Endothelial cell of umbilical vein (primary cell): Measurements from ENCODE around the gene SPACA6. TPM values are rescaled to one million over a fixed set of nuclear protein-coding genes. Genes with fewer than 3 reads are reported as not detected.

ENCODE experiments used
- BruUV-seq: library from RNA; stranded (reverse); fragments of 400-500 nt; replicated peaks from 2 replicates; lab custom pipeline; 2021; lab: Mats Ljungman, UMichigan
- CTCF ChIA-PET: fragments of 300-600, 350-600 bp; sonication (Branson Sonifier 250); formaldehyde crosslinking; loops from one replicate; lab custom pipeline; 2021; ENCODE audit warnings: antibody characterized with exemption, inconsistent platforms; lab: Charles Lee
- POLR2A ChIA-PET: fragments of 300-600, 350-600 bp; sonication (Branson Sonifier 250); formaldehyde crosslinking; loops from one replicate; lab custom pipeline; 2021; ENCODE audit warnings: antibody characterized with exemption, inconsistent platforms; lab: Charles Lee
- DNase-seq: peaks from one replicate; pipeline ENCODE4 v3.0.0-alpha.2; 2011; ENCODE audit warnings: low read depth, low spot score
- FAIRE-seq: peaks from 2 replicates; lab custom pipeline; 2011; peaks lifted over from hg19 to GRCh38; lab: Jason Lieb, UNC
- H2AFZ ChIP-seq: 2 replicates; pipeline ENCODE4 v1.6.0; 2012; ENCODE audit warnings: low read depth, low read length, control low read depth, inconsistent platforms
- H3K27ac ChIP-seq: 2 replicates; pipeline ENCODE4 v1.5.1; 2011; ENCODE audit warnings: low read depth, mild to moderate bottlenecking, control low read depth, low read length, moderate library complexity; ENCODE audit not compliant: insufficient read depth
- H3K27me3 ChIP-seq, 2 experiments: 2 replicates each; pipeline versions ENCODE4 v1.6.0 to v1.6.1; 2011; ENCODE audit warnings: low read length in 2 of 2, mixed read lengths in 1 of 2; ENCODE audit not compliant: control insufficient read depth in 2 of 2, insufficient read depth in 2 of 2
- H3K36me3 ChIP-seq, 2 experiments: 2 replicates in 1 of 2; 3 replicates in 1 of 2; pipeline ENCODE4 v1.5.1; 2011; ENCODE audit warnings: low read length in 2 of 2, mild to moderate bottlenecking in 1 of 2, moderate library complexity in 1 of 2; ENCODE audit not compliant: control insufficient read depth in 2 of 2, insufficient read depth in 2 of 2; ENCODE audit errors: extremely low read depth in 1 of 2
- H3K4me1 ChIP-seq: 3 replicates; pipeline ENCODE4 v1.5.1; 2011; ENCODE audit warnings: mild to moderate bottlenecking, low read length; ENCODE audit not compliant: control insufficient read depth, insufficient read depth; ENCODE audit errors: extremely low read depth
- H3K4me2 ChIP-seq: 2 replicates; pipeline ENCODE4 v1.6.1; 2011; ENCODE audit warnings: low read length, control low read depth, mixed read lengths; ENCODE audit not compliant: insufficient read depth
- H3K4me3 ChIP-seq, 3 experiments: fragments of 200-600 bp in 1 of 3; sonication (generic), shearing (Covaris generic) in 1 of 3; replicated peaks in 1 of 3; 2 replicates each; pipeline ENCODE4 v1.5.1; 2011 to 2016; ENCODE audit warnings: control low read depth in 3 of 3, low read length in 3 of 3, mild to moderate bottlenecking in 2 of 3, inconsistent platforms in 1 of 3, low read depth in 1 of 3, moderate library complexity in 1 of 3; ENCODE audit not compliant: insufficient read depth in 1 of 3
- H3K79me2 ChIP-seq: 2 replicates; pipeline ENCODE4 v1.6.0; 2012; ENCODE audit warnings: low read length, inconsistent platforms; ENCODE audit not compliant: control insufficient read depth, insufficient read depth
- H3K9ac ChIP-seq: replicated peaks from 2 replicates; pipeline ENCODE3; 2011; ENCODE audit warnings: low read length, control low read depth; ENCODE audit not compliant: insufficient read depth; ENCODE audit errors: extremely low read depth
- H3K9me1 ChIP-seq: replicated peaks from 3 replicates; pipeline ENCODE4 v1.6.0; 2011; ENCODE audit warnings: mild to moderate bottlenecking, low read length; ENCODE audit not compliant: control insufficient read depth, insufficient read depth; ENCODE audit errors: extremely low read depth
- H3K9me3 ChIP-seq: replicated peaks from 2 replicates; pipeline ENCODE4 v1.5.1; 2012; ENCODE audit warnings: low read length, inconsistent platforms; ENCODE audit not compliant: control insufficient read depth, insufficient read depth
- H4K20me1 ChIP-seq: replicated peaks from 2 replicates; pipeline ENCODE3; 2011; ENCODE audit warnings: mild to moderate bottlenecking, low read length; ENCODE audit not compliant: control insufficient read depth, insufficient read depth; ENCODE audit errors: extremely low read depth
- CTCF ChIP-seq, 2 donors: IDR thresholded peaks; 1 replicate in 1 of 2; 2 replicates in 1 of 2; pipeline ENCODE4 v1.5.1; 2011; ENCODE audit warnings: low read length in 2 of 2, mild to moderate bottlenecking in 2 of 2, moderate library complexity in 2 of 2, control low read depth in 1 of 2, inconsistent platforms in 1 of 2, low read depth in 1 of 2; ENCODE audit not compliant: insufficient read depth in 1 of 2; ENCODE audit errors: extremely low read depth in 1 of 2
- EZH2 ChIP-seq: IDR thresholded peaks from 2 replicates; pipeline ENCODE4 v1.6.1; 2012; ENCODE audit warnings: borderline replicate concordance, low read depth, mild to moderate bottlenecking, moderate library complexity, low read length, inconsistent platforms; ENCODE audit not compliant: severe bottlenecking
- FOS ChIP-seq: IDR thresholded peaks from 2 replicates; pipeline ENCODE4 v1.6.1; 2011; ENCODE audit warnings: mild to moderate bottlenecking, low read length, moderate library complexity, borderline replicate concordance; ENCODE audit not compliant: insufficient read depth
- GATA2 ChIP-seq: IDR thresholded peaks from 2 replicates; pipeline ENCODE4 v1.7.0; 2011; ENCODE audit warnings: low read depth, mild to moderate bottlenecking, moderate library complexity, mixed read lengths, low read length; ENCODE audit not compliant: insufficient read length, insufficient read depth
- JUN ChIP-seq: IDR thresholded peaks from 2 replicates; pipeline ENCODE4 v1.6.1; 2011; ENCODE audit warnings: borderline replicate concordance, low read depth; ENCODE audit not compliant: insufficient read length, insufficient read depth
- MAX ChIP-seq: IDR thresholded peaks from 2 replicates; pipeline ENCODE4 v1.6.1; 2011; ENCODE audit not compliant: insufficient read depth, insufficient read length
- MYC ChIP-seq: IDR thresholded peaks from one replicate; pipeline ENCODE4 v1.6.1; 2011; ENCODE audit warnings: mild to moderate bottlenecking, low read depth, low read length
- POLR2A ChIP-seq: IDR thresholded peaks from 2 replicates; pipeline ENCODE4 v1.6.1; 2012; ENCODE audit warnings: low read depth, mild to moderate bottlenecking, control low read depth, low read length
- POLR2AphosphoS5 ChIP-seq: IDR thresholded peaks from 2 replicates; pipeline ENCODE4 v1.6.1; 2012; ENCODE audit warnings: low read depth, mild to moderate bottlenecking, control low read depth, low read length, moderate library complexity; ENCODE audit not compliant: insufficient read depth
- dilution Hi-C: fragments of 300-500 bp; cut with MboI; formaldehyde crosslinking; loops from one replicate; pipeline ENCODE4 v1.15.0; 2019; ENCODE audit warnings: low sequenced_read_pairs; ENCODE audit not compliant: extremely low pct_ligation_motif_present
- intact Hi-C: fragments of 100-400 bp; cut with micrococcal nuclease; formaldehyde crosslinking; loops from one replicate; pipeline ENCODE4 v1.10.0; 2022
- polyA plus RNA-seq, 4 experiments: library from polyadenylated mRNA; depleted of rRNA in 3 of 4; stranded (reverse) in 3 of 4; unstranded in 1 of 4; fragments of >200 nt; gene quantifications; 2 replicates each; pipeline versions ENCODE4 v1.2.1 to v1.2.3, GENCODE V29; 2011 to 2012; ENCODE audit warnings: missing spikeins in 1 of 4
- total RNA-seq: library from RNA; stranded (reverse); gene quantifications from 2 replicates; pipeline ENCODE4 v1.2.3, GENCODE V29; 2021

Gene SPACA6
- total and polyA plus RNA-seq, 2 donors (not counting 3 experiments of a cell fraction or from before 2014, with no cell fraction given), result 11.9 to 41.1 TPM

GRCh38 chr19:51733742-51734522, 40.8 kb downstream of the SPACA6 start:
- no peak overlapping the region for H3K4me2 ChIP-seq

More at GRCh38 chr19:51733742-51734522, 40.8 kb downstream of the SPACA6 start:
- BruUV-seq, result no TSS peak
- POLR2A ChIA-PET, result no interaction called here
- Histone ChIP-seq H4K20me1 (no peaks in the 10 kb centered on the region), H3K4me1 (no peaks in the 10 kb centered on the region), H3K79me2 (no peaks in the 10 kb centered on the region), H3K9me1 (no peaks in the 10 kb centered on the region), H3K9me3 (no peaks in the 10 kb centered on the region), H3K27ac (no peak overlapping the region), H3K36me3 (no peaks in the 10 kb centered on the region), H3K27me3 (no peaks in the 10 kb centered on the region), H2AFZ (no peak overlapping the region), H3K9ac (no peak overlapping the region), H3K4me3 (no peak overlapping the region)
- no peak for DNase-seq
- no peak for TF ChIP-seq POLR2AphosphoS5
- TF ChIP-seq FOS, result no peak
- TF ChIP-seq MYC, result no peak
- TF ChIP-seq GATA2, result no peak
- no peak for TF ChIP-seq POLR2A
- TF ChIP-seq JUN, result no peak
- no peak for TF ChIP-seq CTCF (IDR thresholded peaks at IDR 0.05; ENCODE audit: extremely low read depth in 1 of 2, insufficient read depth in 1 of 2, low read depth in 1 of 2, low read length in 2 of 2)
- TF ChIP-seq MAX, result no peak
- TF ChIP-seq EZH2, result no peak
- intact Hi-C loops, result no loop called here
- dilution Hi-C loops, result no loop called here
- CTCF ChIA-PET, result no interaction called here
- FAIRE-seq, result no peak
